Left kidney (tissue), 8 donors: ENCODE results near the gene OSTF1. TPM values are rescaled to one million over a fixed set of nuclear protein-coding genes. Genes with fewer than 3 reads are reported as not detected.
A peak's percentile ranks its signal among the peaks of the same experiment; 100 is the strongest.

Source experiments
- DNase-seq: peaks from one replicate; pipeline ENCODE4 v3.0.0-alpha.2; 2013
- long read RNA-seq, 8 donors: transcript quantifications; one replicate each; lab custom pipeline, GENCODE V29; 2026
- polyA plus RNA-seq: library from polyadenylated mRNA; unstranded; fragments of 120-200 nt; gene quantifications from one replicate; pipeline ENCODE4 v1.2.1, GENCODE V29; 2013; ENCODE audit not compliant: insufficient read length

The OSTF1 gene, protein sequence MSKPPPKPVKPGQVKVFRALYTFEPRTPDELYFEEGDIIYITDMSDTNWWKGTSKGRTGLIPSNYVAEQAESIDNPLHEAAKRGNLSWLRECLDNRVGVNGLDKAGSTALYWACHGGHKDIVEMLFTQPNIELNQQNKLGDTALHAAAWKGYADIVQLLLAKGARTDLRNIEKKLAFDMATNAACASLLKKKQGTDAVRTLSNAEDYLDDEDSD
- 23.4 TPM for polyA plus RNA-seq
- long read RNA-seq, donor 1, transcript OSTF1-201 (10 exons, 1,319 nt) = major isoform, 7 of 7 reads
- long read RNA-seq, donor 1, partial matches to known transcripts = 0 of 7 reads
- long read RNA-seq, donor 1, other reads (novel, unspliced or antisense) = 0 of 7 reads
- long read RNA-seq, donor 2, transcript OSTF1-201 (10 exons, 1,319 nt) = major isoform, 8 of 8 reads
- long read RNA-seq, donor 2, partial matches to known transcripts = 0 of 8 reads
- long read RNA-seq, donor 2, other reads (novel, unspliced or antisense) = 0 of 8 reads
- long read RNA-seq, donor 3, transcript OSTF1-201 (10 exons, 1,319 nt) = major isoform, 8 of 8 reads
- long read RNA-seq, donor 3, partial matches to known transcripts = 0 of 8 reads
- long read RNA-seq, donor 3, other reads (novel, unspliced or antisense) = 0 of 8 reads
- long read RNA-seq, donor 4 = 0 reads
- long read RNA-seq, donor 5, transcript OSTF1-201 (10 exons, 1,319 nt) = major isoform, 17 of 17 reads
- long read RNA-seq, donor 5, partial matches to known transcripts = 0 of 17 reads
- long read RNA-seq, donor 5, other reads (novel, unspliced or antisense) = 0 of 17 reads
- long read RNA-seq, donor 6, transcript OSTF1-201 (10 exons, 1,319 nt) = major isoform, 10 of 26 reads
- long read RNA-seq, donor 6, partial matches to known transcripts = 16 of 26 reads
- long read RNA-seq, donor 6, other reads (novel, unspliced or antisense) = 0 of 26 reads
- long read RNA-seq, donor 7, transcript OSTF1-201 (10 exons, 1,319 nt) = major isoform, 20 of 20 reads
- long read RNA-seq, donor 7, partial matches to known transcripts = 0 of 20 reads
- long read RNA-seq, donor 7, other reads (novel, unspliced or antisense) = 0 of 20 reads
- long read RNA-seq, donor 8, transcript OSTF1-201 (10 exons, 1,319 nt) = major isoform, 5 of 5 reads
- long read RNA-seq, donor 8, partial matches to known transcripts = 0 of 5 reads
- long read RNA-seq, donor 8, other reads (novel, unspliced or antisense) = 0 of 5 reads

DNA sequence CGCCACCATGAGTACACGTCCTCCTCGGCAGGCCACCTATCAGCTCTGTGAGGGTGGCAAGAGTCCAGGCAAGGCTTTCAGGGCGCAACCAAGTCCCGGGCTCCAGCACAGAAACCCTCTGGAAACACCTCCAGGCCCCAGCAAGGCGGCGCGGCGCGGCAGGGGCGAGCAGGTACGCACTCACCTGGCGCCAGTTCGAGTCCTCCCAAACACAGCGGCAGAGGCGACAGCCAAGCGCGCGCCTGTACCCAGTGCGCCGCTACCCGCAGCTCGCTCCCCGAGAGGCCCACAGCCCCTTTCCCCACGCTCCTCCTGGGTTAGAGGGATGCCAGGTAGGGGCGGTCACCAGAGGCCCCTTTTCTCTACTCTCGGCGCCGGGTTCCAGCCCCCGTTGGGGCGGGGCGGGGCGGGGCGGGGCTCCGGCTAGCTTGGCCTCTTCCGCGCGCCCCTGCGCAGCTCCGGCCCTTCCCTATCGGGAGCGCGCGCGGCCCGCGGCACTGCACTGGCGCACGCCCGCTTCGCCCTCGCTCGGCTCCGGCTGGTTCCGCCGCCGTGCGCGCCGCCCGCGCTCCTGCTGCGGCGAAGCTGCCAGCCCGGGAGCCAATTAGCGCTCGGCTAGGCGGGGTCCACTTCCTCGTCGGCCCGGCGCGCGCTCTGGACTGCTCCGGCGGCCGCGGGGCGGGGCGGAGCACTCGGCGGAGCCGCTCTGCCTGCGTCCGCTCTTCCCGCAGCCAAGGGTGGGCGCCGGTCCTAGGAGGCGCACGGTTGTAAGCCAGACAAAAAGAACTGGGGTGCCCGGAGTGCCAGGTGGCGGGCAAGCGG lies at the start of gene OSTF1, which contains the start of gene NMRK1:
OSTF1 (plus strand) TSS at position 691 of the 822 bp plus-strand sequence. CDS start 179 bp downstream, outside the sequence.
NMRK1 (minus strand) TSS at position 332 of the 822 bp plus-strand sequence. CDS start 5,040 bp downstream, outside the sequence.
- DNase-seq = peak; percentile 95

DNA sequence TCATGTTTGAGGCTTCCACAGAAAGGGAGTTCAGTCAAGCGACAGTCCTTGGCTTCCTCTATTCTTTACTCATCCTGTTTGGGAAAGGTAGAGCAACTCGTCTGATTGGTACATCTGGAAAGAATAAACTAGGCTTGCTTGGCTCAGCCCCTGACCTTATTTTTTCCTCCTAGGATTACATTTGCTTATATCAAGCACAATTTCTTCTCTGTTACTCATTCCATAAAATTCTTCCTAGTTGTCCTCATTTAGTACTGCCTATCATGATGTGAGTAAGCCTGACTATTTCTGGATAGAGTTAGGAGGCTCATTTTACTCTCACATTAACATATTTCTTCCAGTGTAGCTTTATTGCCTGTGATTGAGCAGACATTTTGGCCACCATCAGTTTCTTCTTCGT lies 49.3 kb upstream of the OSTF1 start:
- DNase-seq = no peak

DNA sequence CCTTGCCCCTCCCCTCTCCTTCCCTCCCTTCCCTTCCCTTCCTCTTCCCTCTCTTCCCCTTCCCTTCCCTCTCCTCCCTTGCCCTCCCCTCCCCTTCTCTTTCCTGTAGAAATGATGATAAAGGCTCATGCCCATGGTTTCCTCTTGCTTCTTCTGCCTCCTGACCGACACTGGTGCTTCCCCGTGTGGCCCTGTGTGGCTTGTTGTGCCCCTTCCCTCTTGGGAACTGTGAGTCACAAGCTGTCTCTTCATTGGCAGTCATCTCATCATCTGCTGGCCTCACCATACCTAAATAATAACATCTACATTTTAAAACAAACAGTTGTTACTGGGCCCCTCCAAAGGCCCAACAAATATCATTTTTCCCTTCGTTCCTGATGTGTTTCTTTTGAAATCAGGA lies 48.5 kb upstream of the OSTF1 start:
- no peak for DNase-seq

DNA sequence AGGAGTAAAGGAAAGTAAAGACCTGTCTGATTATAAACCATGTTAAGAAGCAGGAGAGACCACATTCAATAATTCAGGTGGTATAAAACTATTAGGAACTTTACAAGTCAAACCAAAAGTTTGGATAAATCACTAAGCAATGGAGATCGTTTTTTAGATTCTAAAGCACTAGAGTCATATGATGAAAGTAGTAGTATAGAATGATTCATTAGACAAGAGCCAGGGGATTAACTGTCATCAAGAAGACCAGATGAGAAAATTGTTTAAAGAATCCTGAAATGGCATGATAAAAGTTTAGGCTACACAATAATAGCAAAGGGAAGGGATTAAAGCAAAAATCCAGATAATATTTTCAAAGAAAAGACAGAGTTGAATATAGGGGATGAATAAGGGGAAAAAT lies 47.3 kb upstream of the OSTF1 start:
- DNase-seq = no peak

DNA sequence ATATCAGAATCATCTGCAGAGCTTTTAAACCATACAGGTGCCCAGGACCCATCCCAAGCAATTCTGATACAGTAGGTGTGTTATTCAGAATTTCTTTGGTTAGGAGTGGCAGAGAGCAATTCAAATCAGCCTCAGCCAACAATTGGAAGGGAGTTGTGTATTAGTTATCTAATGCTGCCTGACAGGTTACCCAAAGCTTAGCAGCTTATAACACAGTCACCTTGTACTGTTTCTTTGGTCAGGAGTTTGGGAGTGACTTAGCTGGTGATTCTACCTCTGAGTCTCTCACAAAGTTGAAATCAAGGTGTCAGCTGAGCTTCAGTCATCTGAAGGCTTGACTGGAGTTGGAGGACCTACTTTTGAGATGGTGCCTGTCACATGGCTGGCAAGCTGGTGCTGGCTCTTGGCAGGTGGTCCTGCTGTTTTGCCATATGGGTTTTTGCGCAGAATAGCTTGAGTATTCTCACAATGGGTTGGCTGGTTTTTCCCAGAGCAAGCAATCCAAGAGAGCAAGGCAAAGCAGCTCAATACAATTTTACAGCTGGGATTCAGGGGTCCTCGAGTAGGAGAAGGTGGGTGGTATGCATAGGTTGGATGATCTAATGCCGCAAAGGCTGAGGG lies 41.5 kb upstream of the OSTF1 start:
- DNase-seq = no peak

DNA sequence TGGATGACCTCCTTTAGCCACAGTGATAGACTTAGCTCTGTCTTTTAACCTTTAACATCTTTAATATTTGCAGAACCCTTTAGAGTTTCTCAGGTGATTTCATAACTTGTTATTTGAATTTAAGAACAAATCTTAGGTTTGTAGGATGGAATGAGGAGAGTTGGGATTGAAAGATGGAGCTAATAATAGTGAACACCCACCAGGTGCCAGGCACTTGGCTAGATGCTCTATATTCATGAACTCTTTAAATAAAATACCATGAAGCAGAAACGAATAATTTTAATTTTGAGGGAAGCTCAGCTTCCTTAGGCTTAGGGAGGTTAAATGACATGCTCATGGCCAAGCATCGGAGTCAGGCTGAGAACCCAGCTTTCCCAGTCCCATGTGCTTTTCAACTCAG lies 40.8 kb upstream of the OSTF1 start:
- no peak for DNase-seq

DNA sequence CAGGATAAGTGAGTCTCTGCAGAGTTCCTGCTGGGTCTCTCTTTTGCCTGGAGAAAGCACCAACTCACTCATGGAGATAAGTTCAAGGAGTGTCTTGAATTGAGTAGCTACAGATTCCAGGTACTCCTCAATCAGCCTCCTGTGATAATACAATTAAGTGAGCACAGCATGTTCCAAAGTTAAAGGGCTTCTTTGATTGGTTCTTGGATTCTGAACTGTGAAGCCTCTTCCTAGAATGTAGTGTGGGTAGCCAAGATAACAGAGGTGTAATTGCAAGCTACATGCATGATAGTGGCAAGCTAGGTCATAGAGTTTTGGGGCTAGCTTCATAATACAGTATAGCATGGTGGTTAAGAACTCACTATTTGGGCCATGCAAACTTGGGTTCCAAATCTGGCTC lies 37.0 kb upstream of the OSTF1 start:
- no peak for DNase-seq

DNA sequence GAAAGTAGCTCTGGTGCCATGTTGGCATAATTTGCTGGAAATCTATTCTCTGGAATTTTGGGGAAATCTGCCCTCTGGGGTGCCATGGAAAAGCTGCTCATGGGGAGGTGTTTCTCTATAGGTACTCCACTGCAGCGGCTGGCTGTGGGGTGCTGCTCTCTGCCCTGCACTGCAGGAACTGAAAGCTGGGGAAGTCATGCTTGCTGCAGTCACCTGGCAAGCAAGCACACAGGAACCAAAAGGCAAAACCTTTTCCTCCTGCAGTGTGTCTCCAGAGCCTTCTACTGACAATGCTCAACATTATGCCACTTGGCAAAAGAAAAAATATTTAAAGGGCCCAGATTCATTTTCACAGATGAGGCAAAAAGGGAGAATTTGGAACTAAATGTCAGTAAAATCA lies 34.4 kb upstream of the OSTF1 start:
- DNase-seq = no peak

DNA sequence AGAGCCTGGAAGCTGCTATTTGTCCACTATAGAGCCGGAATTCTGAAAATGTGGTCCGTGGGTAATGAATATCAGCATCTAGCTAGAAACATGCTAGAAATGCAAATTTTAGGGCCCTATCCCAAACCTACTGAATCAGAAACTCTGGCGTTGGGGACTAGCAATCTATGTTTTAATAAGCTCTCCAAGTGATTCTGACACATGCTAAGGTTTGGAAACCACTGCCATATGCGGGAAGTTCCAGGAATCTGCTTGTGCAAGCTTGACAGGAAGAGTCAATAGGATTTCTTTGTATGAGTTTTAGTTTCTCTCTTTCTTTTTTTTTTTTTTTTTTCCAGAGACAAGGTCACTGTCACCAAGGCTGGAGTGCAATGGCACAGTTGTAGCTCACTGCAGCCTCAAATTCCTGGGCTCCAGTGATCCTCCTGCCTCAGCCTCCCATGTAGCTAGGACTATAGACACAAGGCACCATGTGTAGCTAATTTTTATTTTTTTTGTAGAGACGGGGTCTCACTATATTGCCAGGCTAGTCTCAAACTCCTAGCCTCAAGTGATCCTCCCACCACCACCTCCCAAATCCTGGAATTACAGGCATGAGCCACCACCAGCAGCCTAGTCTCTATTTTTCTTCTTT lies 33.8 kb upstream of the OSTF1 start:
- no peak for DNase-seq

DNA sequence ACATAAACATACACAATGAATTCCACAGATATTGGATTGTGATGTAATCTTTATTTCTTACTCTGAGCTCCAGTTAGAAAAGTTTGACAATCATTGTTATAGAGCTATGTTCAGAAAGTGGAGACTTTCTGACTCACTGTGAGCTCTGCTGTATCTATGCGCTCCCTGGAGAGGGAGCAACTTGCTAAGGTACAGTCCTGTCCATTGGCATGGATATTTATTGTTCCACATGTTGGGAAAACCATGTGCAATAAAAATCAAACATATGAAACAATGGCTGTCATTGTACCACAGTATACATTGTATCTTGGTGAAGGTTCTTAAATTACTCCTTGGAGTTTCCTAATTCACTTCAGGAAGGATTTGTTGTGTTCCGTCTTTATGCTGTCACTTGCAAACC lies 27.1 kb upstream of the OSTF1 start:
- no peak for DNase-seq

DNA sequence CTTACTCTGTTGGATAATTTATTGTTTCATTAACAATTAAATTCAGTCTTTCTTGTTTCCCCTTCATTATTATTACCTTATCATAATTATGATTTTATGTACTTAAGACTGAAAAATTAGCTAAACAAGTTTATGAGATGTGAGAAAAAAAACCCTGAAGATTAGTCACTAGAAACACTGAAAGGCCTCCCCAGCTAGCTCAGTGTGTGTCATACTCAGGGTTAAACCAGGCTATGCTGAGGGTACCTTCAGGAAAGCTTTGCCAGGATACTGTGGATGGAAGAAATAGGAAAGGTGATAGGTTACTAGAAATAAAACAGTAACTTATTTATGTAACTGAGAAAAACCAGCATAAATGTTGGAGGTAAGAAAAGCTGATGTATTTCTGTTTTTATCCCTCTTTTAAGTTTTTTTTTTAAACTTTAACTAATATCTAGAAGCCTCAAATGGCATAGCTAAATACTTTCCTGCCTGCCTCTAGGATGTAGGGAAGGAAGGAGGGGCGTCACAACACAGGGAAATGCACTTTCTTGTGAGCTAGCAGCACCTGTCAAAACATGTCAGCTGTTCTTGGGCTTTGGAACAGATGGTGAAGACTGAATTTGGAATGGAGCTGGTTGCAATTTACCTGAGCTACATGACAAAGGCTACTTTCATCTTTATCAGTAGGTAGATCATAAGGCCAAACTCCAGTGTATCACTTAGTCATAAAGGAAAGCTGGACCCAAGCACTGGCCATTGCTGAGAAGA lies 24.6 kb upstream of the OSTF1 start:
- DNase-seq = no peak

DNA sequence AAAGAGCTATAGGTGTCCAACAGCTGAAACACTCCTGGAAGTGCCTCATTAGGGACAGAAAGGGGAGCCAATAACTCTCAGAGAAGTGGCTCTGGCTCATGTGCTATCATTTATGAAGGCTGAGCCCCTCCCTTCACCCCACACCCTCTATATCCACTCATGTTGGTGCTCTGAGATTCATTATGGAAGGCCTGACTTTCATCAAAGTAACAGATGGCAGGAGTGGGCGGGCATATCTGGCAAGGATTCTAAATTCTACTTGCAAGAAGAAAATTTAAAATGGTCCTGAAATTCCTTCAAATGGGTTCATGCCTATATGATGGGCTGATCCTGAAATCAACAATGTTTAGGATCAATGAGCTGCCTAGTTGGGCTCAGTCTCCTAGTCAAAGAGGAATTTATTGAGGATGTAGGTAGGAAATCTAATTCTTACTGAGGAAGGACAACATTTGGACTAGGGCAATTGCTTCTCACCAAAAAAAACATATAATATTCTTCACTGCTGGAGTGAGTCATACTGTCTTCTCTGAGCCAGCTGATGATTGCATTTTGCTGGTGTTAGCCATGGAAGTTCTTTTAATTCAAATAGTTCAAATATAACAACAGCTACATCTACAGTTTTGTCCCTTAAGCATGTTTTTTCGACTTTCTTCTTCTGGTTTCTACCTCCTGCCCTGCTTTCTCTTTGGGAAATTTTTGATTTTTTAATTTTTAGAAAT lies 23.8 kb upstream of the OSTF1 start:
- no peak for DNase-seq

DNA sequence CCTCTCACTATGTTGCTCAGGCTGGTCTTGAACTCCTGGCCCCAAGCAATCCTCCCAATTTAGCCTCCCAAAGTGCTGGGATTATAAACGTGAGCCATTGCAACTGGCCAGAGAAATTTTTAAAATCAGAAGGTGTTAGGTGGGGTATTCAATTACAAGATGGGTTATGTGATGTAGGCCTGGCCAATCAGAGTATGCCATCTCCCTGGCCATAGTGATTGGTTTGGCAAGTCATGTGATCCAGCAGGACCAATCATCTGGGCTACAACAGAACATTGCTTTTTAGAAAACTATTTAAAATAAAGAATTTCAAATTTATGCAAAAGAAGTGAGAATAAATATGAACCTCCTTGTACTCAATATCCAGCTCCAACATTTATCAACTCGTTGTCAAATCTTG lies 22.8 kb upstream of the OSTF1 start:
- DNase-seq = no peak

DNA sequence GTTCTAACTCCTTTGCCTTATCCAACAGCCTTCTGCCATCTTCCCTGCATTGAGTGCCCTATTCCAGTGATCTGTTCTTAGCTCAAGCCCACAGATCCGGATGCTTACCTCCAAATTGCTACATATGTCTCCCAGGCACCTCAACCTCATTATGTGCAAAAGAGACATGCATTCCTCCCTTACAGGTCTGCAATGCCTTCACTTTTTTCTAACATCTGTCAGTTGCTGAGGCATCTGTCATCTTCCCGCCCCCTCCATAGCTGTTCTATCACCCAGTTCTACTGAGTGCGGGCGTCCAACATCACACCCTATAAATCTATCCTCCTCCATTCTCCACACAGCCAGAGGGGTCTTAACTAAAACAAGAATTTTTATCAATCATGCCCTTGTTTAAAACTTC lies 20.4 kb upstream of the OSTF1 start:
- DNase-seq = no peak

DNA sequence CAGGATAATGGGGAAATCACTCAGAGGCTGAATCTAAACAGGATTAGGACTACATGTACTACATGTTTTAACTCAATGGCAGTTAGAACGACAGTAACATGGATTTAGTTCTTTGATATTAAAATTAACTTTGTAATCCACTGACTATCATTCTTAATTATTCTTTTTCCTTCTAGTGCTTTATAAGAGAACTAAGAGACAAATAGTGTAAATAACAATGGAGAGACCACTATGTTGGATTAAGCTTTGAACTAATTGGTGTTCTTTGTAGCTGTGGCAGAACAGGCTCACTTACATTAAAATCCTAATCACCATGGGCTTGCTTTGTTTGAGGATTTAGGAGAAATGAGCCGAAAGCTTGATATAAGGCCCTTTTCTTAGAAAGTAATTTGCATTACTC lies 19.1 kb upstream of the OSTF1 start:
- no peak for DNase-seq

DNA sequence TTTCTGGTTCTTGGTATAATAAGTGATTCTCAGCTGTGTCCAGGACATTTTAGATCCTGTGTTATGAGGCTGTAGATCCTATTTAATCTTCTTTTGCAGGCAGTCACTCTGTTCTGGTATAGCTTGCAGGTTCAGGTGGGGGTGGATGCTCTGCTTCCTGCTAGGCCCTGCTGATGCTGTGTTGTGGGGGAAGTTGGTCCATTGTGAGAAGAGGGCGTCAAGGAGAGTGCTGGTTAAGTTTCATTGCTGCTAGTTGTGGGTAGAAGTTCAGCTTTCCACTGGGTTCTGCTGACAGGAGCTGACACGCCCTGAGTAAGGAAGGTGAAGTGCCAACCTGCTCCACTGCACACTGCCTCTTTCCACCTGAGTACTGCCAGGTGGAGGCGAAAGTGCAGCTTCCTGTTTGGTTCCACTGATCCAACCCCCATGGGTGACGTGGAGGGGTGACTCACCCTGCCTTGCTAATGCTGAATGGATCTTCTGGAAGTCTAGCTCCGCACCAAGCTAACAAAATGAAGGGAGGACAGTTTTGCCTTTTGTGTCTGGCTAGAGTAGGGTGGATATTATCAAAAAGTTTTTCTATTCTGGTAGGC lies 16.7 kb upstream of the OSTF1 start:
- no peak for DNase-seq

DNA sequence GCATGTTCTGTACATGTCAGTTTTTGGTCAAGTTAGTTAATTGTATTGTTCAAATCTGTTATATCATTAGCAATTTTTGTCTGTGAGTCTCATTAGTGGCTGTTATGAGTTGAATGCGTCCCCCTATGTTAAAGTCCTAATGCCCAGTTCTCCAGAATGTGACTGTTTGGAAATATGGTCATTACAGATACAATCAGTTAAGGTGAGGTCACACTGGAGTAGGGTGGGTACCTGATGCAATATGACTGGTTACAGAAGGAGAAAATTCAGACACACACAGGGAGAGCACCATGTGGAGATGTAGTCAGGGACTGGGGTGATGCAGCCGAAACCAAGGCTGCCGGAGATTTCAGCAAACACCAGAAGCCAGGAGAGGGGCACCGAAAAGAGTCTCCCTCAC lies 15.4 kb upstream of the OSTF1 start:
- no peak for DNase-seq

DNA sequence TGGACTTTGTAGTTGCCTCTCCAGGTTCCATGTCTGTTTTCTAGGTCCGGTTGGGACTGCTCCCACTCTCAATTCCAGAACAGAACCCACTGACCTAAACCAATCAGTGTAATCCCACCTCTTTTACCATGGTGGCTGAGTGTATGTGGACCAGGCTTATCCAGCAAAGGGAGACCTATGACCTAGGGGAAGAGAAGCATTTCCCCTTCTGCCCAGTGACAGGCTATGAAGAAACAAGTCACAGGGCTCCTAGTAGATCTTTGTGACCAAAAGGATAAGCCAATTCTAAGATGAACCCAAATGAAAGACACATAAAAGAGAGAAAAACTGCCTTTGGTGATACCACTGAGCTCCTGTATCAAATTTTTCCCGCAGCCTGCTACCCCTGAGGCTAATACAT lies 6.7 kb upstream of the OSTF1 start:
- DNase-seq = no peak
